GM12874 (cell line): ENCODE results near the gene FUZ.

ENCODE experiments used
- TF ChIP-seq, protein P1 (sequence below): IDR thresholded peaks from 2 replicates; pipeline ENCODE4 v1.5.1; 2011; ENCODE audit warnings: low read depth, mild to moderate bottlenecking, control low read depth, low read length, moderate library complexity; ENCODE audit not compliant: insufficient read depth

The FUZ gene

GRCh38 chr19:49836176-49837008 is 23.3 kb upstream of the FUZ start:
- TF ChIP-seq, protein P1, sequence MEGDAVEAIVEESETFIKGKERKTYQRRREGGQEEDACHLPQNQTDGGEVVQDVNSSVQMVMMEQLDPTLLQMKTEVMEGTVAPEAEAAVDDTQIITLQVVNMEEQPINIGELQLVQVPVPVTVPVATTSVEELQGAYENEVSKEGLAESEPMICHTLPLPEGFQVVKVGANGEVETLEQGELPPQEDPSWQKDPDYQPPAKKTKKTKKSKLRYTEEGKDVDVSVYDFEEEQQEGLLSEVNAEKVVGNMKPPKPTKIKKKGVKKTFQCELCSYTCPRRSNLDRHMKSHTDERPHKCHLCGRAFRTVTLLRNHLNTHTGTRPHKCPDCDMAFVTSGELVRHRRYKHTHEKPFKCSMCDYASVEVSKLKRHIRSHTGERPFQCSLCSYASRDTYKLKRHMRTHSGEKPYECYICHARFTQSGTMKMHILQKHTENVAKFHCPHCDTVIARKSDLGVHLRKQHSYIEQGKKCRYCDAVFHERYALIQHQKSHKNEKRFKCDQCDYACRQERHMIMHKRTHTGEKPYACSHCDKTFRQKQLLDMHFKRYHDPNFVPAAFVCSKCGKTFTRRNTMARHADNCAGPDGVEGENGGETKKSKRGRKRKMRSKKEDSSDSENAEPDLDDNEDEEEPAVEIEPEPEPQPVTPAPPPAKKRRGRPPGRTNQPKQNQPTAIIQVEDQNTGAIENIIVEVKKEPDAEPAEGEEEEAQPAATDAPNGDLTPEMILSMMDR: no peak

DNA sequence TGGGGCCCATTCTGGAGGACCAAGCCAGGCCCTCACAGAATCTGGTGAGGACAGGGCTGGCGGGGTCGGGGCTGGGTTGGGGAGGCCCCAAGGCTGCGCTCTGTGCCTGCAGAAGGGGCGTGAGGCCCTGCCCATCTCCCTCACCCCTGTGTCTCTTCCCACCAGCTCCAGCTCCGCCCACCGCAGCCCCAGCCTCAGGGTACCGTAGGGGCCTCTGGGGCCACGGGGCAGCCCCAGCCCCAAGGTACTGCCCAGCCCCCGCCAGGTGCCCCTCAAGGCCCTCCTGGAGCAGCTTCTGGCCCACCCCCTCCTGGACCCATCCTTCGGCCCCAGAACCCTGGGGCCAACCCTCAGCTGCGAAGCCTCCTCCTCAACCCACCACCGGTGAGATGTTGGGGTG is 22.5 kb upstream of the FUZ start:
- TF ChIP-seq, protein P1: no peak

DNA sequence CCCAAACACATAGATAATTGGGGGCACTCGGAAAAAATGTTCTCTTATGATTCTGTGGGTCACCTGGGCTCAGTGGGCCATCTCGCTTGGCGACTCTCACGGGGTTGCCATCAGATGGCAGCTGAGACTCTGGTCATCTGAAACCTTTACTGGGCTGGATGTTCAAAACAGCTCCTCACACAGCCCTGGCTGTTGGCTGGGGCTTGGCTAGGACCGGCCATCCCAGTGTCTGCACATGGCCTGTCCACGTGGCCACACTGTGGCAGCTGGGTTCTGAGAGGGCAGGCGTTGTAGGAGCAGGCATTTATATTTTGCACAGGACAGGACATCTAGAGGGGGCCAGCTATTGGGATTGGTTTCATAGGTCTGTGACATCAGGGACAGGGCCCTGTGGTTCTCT is 20.5 kb upstream of the FUZ start:
- TF ChIP-seq, protein P1: no peak

DNA sequence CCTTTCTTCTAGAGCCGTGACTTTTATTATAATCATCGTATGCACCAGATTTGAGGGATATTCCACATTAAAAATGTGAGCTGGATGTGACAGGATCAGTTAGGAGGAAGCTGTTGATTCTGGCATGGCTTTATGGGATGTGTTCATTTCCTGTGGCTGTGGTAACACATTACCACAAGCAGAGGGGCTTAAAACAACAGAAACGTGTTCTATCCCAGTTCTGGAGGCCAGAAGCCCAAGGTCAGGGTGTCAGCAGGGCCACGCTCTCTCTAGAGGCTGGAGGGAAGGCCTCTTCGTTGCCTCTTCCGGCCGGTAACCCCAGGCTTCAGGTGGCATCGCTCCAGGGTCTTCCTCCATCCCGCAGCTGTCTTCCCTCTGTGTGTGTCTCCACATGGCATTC is 19.5 kb upstream of the FUZ start:
- TF ChIP-seq, protein P1: no peak

- TF ChIP-seq, protein P1: no peak
Measured at GRCh38 chr19:49831592-49831991, 18.5 kb upstream of the FUZ start.

GRCh38 chr19:49830766-49831165 is 17.7 kb upstream of the FUZ start:
- TF ChIP-seq, protein P1: no peak

- TF ChIP-seq, protein P1: no peak
Measured at GRCh38 chr19:49829721-49830120, 16.6 kb upstream of the FUZ start.
